AG08396 (cell line): ENCODE data around the gene CTNND2.

Experiments
- DNase-seq: peaks from one replicate; pipeline ENCODE4 v3.0.0; 2012; ENCODE audit warnings: low spot score, mixed read lengths

The CTNND2 gene

DNA sequence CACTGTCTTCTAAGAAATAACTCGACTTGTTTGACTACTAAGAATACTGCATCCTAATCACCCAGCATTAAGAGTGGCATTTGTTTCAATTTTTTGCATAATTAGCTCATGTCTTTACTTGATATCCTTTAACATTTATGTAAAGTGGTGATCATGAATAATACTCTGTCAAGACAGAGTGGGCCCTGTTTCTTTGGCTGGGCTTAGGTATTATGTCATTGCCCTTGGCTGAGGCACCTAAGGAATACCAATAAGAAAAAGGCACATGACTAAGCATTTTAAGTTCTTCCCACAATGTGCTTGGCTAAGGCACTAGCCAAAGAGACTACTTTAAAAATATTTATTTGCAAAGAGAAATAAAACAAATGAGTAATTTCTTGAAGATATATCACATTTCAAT is 308.1 kb downstream of the CTNND2 start:
- no peak for DNase-seq

DNA sequence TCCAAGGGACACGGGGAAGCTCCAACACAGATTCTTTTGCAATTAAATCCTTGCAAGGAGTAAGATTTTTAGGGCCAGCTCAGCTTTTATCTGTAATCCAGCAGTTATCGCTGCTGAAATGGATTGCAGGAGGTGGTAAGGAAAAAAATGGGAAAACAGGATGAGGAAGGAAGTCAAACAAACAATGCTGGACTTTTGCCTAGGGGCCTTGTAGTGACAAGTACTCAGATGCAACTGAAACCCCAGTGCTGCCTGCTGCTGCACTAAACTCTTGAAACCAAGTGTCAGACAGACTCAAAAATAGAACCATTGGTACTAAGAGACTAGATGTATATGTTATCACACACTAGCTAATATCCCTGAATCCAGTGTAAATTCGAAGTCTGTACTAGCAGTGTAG is 309.2 kb downstream of the CTNND2 start:
- no peak for DNase-seq

DNA sequence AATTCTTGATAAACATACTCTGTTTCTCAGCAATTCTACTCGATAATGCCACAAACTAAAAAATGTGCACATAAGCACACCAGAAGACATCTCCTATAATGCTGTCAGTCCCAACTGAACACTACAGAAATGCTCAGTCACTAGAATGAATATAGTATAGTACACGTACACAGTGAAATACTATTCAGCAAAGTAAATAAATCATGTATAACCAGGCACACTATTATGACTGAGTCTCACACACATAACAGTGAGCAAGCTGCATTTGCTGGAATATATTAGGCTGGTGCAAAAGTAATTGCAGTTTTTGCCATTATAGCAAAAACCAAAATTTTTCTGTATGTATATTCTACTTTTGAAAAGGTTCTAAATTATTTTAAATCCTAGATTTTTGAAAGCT is 310.2 kb downstream of the CTNND2 start:
- no peak for DNase-seq

DNA sequence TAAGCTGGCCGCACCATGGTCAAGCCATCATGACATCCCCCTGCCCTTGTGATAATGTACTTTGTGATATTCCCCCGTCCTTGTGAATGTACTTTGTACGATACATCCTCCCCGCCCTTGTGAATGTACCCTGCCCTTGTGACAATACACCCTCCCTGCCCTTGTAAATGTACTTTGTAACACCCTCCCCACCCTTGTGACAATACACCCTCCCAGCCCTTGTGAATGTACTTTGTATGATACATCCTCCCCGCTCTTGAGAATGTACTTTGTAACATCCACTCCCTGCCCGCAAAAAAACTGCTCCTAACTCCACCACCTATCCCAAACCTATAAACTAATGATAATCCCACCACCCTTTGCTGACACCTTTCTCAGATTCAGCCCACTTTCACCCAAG is 313.8 kb downstream of the CTNND2 start:
- DNase-seq, result no peak

DNA sequence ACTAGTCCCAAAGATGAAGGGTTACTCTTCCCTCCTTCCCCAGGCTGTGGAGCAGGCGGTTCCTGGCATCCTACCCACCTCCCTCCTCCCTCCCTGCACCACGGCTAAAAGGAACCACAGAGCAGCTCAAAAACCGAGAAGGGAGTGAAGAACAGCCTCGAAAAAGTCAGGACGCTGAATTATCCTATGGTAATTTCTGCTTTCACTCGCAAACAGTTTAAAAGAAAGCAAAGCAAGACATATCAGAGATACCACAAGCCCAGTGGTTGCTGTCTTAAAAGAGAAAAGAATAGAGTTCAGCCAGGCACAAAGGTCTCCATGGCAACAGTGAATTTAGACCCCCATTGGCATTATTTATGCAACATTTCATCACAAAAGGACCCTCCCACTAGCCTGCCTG is 315.4 kb downstream of the CTNND2 start:
- DNase-seq, result no peak

DNA sequence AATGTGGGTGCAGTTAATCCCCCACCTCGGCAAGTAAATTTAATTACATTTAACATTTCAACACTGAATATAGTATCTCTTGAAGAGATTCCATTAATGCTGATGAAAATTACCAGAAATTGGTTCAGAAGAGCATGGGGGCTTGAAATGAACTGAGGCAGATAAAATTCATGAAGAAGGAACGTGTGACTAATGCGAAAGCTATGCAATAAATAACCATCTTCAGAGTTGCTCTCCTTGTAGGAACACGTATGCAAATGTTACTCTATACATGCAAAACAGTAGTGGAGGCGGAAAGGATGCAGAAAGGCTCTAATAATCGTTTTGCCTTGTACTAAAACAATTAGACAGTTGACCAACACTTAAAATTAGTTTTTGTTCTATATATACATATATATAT is 320.2 kb downstream of the CTNND2 start:
- no peak for DNase-seq

DNA sequence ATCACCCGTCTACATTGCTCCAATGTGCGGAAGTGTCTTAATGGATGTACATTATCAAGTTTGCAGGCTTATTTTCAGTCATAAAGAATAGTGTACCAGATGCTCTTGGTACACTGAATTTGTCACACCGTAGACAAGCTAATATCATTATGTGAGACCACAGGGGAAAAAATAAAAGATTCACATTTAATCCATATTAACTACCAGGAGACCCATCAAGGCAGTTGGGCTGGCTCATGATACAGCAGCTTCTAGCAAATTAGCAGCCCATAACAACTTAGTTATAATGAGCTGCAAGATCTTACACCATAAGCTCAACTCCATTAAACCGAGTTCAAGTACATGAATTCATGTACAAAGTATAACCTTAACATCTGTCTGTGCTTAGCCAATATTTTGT is 324.9 kb downstream of the CTNND2 start:
- DNase-seq, result no peak

DNA sequence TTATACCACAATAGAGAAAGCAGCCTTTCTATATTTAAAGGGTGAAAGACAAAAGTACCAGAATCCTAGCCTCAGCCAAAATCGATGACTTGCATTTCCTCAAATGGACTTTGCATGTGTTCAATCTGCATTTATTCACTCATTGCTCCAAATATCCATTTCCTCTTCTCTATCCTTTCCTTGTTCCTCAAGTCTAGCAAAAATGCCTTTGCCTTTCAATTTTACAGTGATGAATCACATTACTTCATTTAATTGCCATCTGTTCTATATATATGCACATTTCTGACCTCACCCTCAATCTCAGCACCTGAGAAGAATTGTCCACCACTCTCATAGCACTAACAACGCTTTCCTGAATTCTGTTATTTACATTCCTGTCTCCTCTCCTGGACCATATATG is 329.5 kb downstream of the CTNND2 start:
- no peak for DNase-seq

DNA sequence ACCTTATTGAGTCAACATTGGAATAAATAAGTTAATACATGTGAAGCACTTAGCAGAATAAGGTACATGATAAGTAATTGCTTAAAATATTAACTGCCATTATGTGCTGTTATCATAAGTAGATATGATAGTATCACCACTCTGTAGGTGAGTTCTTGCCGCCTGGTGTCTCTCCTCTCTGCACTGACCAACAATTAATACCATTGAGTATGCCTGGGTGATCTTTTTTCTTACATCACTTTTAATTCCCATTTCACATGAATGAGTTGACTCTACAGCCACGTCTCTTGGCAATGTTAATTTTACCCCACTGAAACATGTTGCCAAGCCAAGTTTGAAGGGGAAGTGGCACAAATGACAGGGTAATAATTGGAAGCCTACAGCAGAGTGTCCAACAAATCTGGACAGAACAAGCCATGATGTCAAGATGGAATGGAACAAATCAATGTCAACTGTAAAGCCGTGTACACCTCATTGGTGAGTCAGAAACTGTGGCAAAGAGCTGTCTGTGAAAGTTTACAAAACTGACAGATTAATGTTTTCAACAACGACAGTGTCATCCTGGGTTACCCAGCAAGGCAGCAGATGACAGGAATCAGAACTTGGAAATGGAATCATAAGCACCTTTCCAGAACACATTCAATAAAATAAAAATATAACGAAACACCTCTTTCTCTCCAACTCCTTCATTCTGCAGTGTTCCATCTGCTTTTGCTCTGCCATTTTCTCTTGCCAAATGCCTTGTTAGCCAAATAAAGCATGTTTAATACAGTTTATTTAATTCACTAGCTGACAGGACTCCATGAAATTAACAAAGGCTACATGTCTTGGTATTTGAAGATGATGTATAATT is 330.9 kb downstream of the CTNND2 start:
- DNase-seq, result no peak

DNA sequence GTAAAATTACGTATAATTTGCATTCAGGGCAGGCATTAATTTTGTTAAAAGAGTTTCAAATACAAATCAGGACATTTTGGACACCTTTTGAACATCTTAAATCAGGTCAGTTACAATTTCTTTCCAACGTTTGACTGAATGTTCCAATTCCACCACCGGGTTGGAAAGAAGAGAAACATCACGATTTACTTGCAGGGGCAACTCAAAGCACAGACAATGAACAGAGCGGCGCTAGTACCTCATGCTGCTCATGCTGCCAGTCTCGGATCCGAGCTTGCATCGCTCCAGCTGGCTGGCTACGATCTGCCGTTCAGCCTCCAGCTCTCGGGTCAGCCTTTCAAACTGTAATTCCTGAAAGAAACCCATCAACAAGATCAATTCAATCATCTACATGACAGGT is 339.5 kb downstream of the CTNND2 start:
- no peak for DNase-seq

DNA sequence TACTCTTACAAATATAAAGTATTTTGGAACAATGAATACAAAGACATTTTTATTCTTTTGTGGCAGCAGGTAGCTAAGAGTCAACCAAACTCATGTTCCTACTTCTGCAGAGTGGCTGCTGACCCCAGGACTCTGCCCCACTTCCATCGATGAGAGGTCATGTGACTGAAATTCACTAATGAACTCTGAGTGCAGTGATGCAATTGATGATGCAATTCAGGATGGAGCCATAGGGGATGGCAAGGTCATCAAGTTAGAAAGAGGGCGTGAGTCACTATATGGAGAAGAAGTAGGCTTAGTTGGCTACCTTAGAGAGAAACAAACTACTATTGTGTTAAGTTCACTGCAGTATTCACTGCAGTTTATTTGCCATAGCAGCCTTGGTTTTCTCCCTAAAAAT is 340.4 kb downstream of the CTNND2 start:
- no peak for DNase-seq

DNA sequence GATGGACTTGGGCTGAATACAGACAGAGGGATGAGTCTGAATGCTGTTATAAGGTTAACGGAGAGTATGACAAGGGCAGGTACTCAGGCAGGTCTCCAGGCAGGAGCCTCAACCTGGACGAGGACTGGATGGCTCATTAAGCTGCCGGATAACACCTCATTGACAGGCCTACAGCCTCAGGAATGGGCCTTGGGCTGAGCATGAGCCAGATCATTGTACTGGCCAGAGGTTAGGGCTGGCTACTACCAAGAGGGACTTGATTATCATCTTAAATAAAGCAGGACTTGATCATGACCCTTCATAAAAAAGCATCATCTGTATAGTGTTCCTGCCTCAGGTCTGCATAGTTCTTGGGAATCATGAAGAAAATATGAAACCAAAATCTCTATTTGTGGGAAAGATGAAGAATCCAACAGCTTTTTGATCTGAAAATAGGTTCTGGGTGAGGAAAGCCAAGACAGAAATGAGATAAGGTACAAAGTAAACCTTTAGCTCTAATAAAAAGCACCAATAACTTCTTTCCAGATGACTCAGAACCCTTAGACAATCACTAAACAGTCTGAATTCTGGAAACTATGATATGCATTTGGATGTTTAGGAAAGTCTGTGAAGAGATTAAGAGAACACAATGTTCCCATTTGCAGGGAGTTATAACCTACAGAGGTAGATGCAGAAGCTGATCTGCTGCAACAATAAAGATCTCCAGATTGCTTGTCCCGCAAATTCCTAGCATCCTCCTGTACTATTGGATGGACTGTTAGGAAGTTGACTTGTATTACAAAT is 343.1 kb downstream of the CTNND2 start:
- DNase-seq, result no peak

DNA sequence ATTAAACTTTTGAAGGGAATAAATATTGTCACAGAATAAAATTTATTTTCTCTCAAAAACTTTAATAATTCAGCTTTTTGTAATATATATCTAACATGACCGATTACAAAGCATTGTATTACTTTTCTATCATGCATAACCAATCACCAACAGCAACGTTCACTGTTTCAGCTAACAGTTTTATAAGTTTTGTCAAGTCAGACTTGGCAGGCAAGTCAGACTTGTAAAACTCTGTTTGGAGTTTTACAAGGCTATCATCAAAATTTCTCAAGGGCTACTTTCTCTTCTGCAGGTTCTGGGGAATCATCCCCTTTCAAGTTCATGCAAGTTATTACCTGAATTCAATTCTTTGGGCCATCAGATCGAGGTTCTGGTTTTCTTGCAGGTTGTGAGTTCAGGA is 347.2 kb downstream of the CTNND2 start:
- no peak for DNase-seq

DNA sequence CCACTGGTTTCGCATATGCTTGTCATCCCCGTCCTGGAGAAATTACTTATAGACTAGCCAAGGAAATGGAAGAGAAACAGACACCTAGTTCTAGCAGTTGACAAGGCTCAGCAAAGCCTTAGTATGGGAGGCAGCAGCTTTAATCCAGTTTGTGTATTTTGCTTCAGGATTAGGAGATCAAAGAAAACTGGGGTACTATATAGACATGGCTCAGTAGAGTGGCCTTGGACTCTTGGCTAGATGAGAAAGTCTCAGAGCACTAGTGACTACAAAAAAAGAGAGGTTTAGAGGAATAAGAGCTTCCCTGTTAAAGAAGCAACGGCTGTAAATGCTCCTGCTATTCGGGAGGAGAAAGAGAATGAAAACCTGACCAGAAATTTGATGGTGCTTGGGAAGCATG is 349.1 kb downstream of the CTNND2 start:
- DNase-seq, result no peak

DNA sequence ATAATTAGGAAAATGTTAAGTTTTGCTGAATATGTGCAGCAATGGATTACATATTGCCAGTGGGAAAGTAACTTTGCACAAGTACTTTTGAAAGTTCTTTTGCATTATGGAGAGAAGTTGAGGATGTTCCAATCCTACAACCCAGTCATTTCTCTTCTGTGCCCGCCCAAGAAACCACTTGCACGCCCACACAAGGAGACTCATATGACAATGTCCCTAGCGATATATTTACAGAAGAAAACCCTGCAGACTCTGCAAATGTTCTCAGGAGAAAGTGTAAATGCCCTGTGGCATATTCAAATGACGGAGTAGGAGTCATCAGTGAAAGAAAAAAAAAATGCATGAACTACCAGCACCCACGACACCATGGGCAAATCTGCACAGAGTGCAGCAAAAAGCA is 356.5 kb downstream of the CTNND2 start:
- DNase-seq, result no peak

DNA sequence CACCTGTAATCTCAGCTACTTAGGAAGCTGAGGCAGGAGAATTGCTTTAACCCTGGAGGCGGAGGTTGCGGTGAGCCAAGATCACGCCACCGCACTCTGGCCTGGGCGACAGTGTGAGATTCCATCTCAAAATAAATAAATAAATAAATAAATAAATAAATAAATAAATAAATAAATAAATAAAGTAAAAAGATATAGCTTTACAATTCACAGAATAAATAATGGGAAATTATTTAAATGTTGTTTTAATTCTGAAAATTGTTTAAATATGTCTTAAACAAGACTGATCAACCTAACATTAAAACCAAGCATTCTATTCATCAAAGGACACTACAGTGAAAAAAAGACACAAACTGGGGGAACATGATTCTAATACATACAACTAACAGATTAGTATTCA is 357.1 kb downstream of the CTNND2 start:
- no peak for DNase-seq

DNA sequence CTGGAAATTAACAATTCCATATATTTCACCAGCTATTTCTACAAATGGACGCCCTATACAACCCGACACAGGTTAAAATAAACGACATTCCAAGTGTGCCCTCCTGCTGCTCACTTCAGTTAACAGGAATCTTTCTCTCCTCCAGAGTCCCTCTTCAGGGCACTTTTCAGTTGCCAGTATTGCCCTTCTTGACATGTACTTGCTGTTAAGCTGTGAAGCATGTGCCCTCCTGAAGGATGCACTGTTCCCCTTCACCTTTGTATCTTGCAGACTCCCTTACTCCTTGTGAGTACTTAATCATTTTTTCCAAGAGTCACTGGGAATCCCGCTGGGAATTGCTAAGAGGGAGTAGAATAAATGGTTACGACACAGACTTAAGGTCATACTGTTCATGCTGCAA is 364.1 kb downstream of the CTNND2 start:
- no peak for DNase-seq

DNA sequence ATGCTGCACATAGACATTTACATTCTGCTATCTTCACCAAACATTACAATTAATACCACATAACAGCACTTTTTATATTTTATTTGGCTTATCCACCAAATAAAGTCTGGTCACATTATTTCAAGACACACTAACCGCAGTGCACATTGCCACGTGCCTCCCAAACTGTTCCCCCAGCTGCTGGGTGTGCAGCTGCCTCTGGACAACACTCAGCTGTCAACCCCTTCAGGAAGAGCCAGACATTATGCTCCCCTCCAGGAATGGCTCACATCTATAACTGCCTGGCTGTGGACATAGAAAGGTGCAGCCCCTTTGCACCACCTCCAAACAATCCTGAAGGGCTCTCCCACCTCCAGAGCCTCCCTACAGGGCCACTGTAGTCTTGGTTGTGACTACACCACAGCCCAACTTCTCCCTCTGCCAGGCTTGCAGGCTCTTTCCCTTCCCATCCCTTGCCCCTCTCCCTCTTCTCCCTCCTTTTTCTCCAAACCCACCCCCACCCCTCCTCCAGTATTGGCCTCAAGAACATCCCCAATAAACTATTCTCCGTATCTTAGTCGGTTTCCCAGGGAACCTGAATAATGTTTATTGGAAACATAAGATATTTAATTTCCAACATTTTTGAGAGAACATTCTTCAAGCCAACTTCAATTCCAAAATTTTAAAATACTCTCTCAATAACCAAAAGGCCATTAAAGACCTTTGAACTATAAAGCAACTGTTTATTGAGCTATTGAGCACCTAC is 372.3 kb downstream of the CTNND2 start:
- DNase-seq, result no peak

DNA sequence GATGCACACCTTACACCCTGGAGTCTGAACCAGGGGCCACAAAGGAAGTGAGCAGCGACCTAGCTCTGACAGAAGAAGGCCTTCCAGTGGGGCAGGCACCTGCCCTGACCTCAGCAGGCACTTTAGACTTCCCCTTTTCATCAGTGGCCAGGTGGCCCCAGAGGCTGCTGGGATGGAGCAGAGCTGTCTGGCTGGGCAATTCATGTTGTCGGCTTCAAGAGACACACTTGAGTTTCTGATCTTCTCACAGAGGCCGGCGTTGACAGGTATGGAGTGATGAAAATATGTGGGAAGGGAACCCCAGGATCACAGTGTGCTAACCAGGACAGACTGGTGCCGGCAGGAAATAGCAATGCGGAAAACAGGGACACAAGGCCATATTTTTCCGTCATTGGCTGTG is 375.5 kb downstream of the CTNND2 start:
- DNase-seq, result no peak

DNA sequence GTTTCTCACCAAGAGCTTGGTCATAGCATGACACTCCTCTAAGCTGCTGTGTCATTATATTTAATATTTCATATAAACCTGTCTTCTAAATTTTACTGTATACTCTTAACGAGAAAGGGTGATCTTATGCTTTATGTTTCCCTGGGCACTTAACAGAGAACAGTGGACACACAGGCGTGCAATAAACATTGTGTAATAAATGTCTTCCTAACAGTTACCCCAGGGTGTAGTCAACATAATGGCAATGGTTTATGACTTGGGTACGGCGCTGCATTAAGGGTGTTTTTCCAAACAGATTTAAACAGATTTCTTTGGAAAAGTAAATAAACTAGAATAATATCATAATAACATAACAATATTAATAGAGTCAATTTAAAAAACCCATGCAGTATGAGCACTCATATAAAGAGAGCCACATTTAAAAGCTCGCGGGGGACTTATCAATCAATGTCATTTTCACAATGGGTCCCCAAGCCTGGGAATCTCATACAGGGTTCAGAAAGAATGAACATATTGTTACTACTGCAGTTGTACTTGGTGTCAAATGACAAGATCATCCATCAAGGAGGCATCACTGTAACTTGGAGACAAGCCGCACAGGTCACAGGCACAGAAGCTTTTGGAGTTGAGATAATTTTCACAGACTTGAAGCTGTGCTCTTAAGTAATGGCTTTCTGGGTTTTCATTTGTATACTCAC is 376.4 kb downstream of the CTNND2 start:
- DNase-seq, result no peak

DNA sequence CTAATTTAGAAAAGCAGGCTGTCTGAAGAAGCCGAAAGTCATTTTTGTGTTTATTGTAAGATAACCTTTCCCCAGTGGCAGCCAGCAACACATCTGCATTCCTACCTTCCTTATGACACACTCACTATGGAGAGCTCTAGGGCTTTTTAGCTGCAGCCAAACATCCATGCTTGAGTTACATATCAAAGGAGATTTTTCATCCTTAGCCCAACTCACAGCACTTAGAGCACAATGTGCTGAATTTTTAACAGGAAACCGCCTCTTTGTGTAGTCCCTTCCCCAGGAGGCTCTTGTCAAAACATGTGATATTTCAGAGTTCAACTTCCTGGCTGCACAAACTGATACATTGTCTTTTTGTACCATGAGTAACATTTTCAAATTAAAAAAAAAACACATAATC is 379.2 kb downstream of the CTNND2 start:
- no peak for DNase-seq

DNA sequence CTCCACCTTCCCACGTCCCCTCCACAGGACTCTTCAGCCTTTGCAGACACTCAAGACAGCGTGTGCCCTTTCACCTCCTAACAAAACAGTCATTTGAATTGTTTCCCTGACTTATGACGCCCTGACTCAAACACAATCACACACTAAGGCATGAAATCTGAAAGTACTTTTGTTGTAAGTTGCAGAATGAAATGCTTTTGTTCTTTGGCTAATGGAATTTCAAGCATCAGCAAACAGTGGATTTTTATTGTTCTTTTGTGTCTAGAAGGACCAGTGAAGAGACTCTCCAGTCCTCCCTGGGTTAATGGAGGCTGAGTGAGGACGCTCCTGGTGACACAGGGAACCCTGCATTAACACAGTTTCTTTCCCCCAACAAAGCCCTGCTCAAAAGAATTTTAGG is 380.1 kb downstream of the CTNND2 start:
- DNase-seq, result no peak
